Skin epidermis (tissue), 12 donors: ENCODE data around the gene UXS1.

Source experiments
- H3K27ac ChIP-seq, 21 experiments: fragments of 200-600 bp; sonication (generic) in 11 of 21; one replicate each; pipeline ENCODE4 v1.5.0; 2020; ENCODE audit warnings: mild to moderate bottlenecking in 3 of 21, inconsistent platforms in 2 of 21, moderate library complexity in 2 of 21
- H3K4me3 ChIP-seq, 7 experiments: fragments of 200-600 bp; sonication (generic) in 2 of 7; one replicate each; pipeline ENCODE4 v1.5.0; 2020; ENCODE audit warnings: inconsistent platforms in 2 of 7, mild to moderate bottlenecking in 2 of 7, moderate library complexity in 1 of 7

Gene UXS1

DNA sequence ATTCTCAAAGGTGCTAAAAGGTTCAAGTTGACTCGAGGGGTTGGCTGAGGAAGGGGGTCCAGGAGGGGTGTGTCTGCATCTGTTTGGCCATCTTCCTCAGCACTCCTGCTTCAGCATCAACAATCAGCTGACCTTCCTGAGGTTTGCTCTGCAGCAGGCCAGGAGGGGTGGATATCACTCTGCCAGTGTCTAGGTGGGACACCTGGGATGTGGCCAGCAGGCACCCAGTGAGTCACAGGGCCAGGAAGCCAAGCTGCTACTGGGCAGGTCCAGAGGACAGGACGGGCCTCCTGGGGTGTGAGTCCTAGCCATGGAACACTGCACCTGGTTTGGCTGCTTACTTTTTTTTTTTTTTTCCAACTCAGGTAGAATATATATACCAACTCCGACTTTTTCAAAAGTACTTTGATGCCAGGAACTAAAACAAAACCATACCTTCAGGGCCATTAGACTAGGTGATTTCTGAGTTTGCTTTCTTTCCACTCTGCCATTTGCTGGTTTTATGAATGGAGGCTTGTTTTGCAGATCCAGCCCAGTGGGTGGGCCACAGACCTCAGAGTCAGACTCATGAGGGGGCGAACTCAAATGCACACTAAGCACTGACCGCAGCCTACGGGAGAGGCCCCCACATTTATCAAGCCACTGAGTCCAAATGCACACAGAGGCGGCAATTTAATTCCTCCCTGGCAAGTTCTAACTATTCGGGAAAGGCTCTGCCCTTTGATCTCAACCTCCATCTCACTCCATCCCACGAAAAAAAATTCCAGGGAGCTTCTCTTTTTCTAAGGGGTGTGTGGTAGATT lies 76.0 kb downstream of the UXS1 start:
- Histone ChIP-seq H3K4me3 (no peak overlapping the region), H3K27ac (no peak overlapping the region)

DNA sequence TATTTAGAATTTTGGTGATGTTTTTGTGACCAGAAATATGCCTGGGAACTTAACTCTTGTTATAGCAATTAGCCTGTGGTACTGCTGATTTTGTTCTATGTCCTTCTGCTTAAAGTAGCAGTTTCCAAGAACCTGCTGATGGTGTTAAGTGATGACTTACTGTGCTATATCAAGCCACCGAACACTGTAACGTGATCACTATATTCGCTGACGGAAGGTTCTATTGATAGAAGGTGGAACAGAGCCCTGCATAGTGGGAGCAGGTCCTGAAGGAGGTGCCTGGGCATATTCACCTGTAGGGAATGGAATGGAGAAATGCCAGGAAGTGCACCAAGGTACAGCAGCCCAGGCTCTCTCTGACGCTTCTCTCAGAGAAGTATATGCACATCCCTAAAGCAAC lies 76.8 kb downstream of the UXS1 start:
- H3K4me3 ChIP-seq, result no peak overlapping the region
- no peak overlapping the region for H3K27ac ChIP-seq

DNA sequence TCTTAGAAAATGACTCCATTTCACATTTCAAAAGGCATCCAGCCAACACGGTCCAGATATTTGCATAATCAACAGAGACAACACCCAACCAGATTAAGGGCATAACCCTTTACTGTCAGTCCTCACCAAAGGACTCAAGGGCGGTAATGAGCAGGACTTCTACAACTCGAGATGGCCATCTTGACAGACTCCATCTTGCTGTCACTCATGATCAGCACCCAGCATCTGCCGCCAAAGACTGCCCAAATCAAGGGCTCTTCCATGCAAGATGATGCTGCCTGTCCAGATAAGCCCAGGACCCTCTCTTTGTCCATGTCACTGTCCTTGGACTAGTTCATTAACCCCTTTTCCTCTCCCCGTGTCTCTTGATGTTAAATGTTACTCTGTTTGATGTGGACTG lies 77.9 kb downstream of the UXS1 start:
- Histone ChIP-seq H3K4me3 (no peak overlapping the region), H3K27ac (no peak overlapping the region)

DNA sequence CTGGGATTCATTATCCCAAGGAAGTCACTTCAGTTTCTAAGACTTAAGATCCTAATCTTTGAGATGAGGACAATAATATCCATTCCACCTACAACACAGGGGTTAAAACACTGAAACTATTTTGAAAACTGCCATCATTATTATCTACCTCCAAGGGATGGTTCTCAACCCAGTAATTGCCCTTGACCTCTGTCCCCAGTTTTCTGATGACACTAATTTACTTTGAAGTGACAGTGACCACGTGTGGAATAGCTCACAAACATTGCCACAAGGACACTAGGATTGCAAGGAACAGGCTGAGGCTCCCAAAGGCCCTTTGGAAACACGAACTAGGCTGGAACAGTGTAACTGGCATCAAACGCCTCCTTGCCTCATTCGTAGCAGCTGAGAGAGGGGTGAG lies 78.4 kb downstream of the UXS1 start:
- H3K27ac ChIP-seq, result no peak overlapping the region

GRCh38 chr2:106115250-106115649 lies 78.9 kb downstream of the UXS1 start:
- no peak overlapping the region for H3K27ac ChIP-seq

More for the DNA sequence above, 78.4 kb downstream of the UXS1 start:
- H3K4me3 ChIP-seq, result no peak overlapping the region

DNA sequence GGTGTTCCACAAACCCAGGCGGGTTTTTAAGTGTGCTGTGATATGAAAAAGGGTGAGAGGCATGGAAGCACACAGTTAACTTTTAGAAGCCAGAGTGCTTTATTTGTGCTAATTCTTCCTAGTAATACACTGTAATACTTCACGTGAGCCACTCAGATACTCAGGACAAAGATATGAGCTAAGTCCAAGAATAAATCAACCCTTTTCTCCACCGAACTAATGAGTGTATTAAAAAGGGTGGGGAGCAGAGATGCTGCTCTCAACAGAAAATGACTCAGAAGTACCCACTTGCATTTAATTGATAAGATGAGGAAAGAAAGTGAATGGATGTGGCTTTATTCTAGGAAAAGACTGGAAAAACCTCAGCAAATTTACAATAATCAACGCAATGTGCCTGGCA lies 79.9 kb downstream of the UXS1 start:
- no peak overlapping the region for H3K27ac ChIP-seq

More at GRCh38 chr2:106115250-106115649, 78.9 kb downstream of the UXS1 start:
- H3K4me3 ChIP-seq, result no peak overlapping the region

DNA sequence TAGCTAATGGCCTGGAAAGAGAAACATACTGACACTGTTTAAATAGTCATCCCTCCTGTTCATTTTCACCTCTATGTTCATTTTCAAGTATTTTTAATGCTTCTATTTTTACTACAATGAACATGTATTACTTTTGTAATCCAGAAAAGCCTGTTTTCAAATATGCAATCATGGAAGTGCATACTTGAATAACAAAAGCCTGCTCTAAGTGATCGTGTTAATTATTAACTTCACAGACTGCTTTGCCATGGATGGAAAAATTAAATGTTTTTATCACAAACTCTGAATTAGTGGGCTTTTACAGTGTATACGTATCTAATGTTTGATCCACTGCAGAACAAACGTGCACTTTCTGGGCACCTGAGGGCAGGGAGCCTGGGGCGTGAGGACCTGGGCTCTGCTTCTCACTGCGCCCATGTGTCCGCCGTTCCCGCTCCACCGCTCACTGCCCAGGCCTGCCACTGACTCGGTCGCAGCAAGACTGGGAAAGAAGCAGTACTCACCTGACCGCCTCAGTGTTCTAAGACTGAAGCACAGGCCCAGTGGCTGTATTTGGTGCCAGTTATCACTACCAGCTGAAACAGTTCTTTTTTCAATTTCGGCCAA lies 80.6 kb downstream of the UXS1 start:
- H3K27ac ChIP-seq, result no peak overlapping the region
- H3K4me3 ChIP-seq, result no peak overlapping the region

More for the DNA sequence above, 79.9 kb downstream of the UXS1 start:
- H3K4me3 ChIP-seq, result no peak overlapping the region

- no peak overlapping the region for H3K27ac ChIP-seq
- H3K4me3 ChIP-seq, result no peak overlapping the region
These were observed 82.1 kb downstream of the UXS1 start for GRCh38 chr2:106111882-106112571.

DNA sequence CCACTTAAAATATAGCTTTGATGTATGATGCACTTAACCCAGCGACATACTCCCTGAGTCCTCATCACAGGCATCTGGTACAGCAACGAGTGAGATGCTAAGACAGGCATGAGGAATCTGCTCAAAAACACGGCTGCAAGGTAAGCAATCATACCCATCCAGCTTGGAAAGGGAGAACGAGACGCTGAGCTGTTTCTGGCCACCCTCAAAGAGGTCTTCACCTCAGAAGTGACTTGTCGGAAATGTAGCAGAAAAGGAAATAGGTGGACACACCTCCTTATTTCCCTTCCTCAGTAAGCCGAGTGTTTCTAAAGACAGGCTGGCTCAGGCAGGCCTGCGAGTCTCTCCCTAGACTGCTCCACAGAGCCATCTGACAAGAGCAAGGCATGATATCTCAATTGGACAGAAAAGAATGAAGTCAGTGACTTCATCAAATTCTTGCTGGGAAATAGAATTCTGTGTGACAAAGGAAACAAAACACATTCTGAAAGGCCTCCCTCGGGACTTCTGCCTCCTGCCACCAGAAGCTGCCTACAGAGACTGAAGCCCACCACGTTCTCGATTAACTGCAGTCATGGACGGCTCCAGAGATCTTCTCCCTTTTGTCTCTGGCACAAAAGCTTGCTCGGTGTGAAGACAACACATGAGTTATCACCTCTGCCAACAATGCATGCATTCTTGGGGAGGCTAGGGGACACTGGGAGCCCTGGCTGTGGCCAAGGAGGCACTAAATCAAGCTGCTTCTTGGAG lies 84.3 kb downstream of the UXS1 start:
- Histone ChIP-seq H3K27ac (no peak overlapping the region), H3K4me3 (no peak overlapping the region)

- no peak overlapping the region for H3K27ac ChIP-seq
These were observed 85.3 kb downstream of the UXS1 start for GRCh38 chr2:106108791-106109190.

GRCh38 chr2:106108351-106108750 lies 85.8 kb downstream of the UXS1 start:
- H3K27ac ChIP-seq, result no peak overlapping the region
- H3K4me3 ChIP-seq, result no peak overlapping the region

More at GRCh38 chr2:106108791-106109190, 85.3 kb downstream of the UXS1 start:
- no peak overlapping the region for H3K4me3 ChIP-seq

DNA sequence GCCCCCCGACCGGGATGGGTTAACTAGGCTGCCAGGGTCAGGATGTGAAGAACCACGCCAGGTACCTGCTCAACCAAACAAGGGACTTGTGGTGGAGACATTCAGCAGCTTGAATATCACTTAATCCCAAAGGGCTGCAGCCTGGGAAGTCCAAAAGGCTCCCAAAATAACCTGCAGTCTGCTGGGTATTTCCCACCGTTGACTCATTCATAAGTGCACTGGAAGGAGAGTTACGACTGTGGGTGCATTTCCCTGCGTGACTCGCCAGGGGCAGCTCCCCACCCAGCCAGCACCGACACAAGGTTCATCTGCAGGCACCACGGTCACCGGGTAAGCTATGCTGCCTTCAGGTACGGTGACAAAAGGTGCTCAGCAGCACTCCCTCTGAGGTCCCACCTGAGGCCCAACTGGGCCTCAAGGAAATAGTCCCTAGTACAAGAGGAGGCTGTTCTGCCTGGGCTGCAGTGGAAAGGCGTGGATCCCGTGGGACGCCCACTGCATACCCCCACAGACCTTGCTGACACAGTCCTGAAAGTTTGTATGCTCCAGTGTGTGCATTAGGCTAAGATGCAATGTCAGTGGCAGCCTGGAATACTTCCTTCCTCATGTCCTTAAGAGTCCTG lies 86.5 kb downstream of the UXS1 start:
- Histone ChIP-seq H3K4me3 (no peak overlapping the region), H3K27ac (no peak overlapping the region)

GRCh38 chr2:106106622-106107508 lies 87.2 kb downstream of the UXS1 start:
- no peak overlapping the region for H3K27ac ChIP-seq

DNA sequence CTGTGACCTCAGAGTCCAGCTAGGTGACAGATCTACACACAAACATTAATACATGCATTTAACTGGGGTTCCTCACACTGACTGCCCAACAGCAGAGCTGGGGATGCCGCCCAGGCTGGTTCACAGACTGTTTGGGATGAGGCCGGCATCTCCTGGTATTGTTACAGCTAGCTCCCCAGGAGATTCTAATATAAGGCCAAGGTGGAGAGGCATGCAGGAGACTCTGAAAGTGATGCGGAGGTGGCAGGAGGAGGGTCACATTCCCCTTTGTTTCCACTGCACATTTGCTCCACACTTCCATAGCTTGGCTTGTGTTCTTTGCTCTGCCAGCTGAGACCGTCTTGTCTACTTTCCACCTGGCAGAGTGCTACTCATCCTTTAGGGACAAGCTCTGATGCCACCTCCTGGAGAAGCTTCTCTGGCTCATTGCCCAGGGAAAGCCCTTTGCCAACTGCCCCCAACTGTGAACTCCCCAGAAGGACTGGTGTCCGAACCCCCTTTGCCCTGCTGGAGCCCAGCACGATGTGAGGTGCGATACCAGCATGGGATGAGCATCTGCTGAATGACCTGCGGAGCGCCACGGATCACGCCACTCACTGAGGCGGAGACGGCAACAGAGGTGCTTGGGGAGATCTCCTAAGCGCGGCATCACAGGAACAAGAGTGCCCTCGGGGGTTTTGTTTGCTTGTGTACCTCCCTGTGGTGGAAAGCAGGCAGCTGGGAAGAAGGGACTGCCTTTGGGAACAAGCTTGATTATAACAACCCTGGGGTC lies 88.8 kb downstream of the UXS1 start:
- no peak overlapping the region for H3K4me3 ChIP-seq
- no peak overlapping the region for H3K27ac ChIP-seq

More at GRCh38 chr2:106106622-106107508, 87.2 kb downstream of the UXS1 start:
- no peak overlapping the region for H3K4me3 ChIP-seq

DNA sequence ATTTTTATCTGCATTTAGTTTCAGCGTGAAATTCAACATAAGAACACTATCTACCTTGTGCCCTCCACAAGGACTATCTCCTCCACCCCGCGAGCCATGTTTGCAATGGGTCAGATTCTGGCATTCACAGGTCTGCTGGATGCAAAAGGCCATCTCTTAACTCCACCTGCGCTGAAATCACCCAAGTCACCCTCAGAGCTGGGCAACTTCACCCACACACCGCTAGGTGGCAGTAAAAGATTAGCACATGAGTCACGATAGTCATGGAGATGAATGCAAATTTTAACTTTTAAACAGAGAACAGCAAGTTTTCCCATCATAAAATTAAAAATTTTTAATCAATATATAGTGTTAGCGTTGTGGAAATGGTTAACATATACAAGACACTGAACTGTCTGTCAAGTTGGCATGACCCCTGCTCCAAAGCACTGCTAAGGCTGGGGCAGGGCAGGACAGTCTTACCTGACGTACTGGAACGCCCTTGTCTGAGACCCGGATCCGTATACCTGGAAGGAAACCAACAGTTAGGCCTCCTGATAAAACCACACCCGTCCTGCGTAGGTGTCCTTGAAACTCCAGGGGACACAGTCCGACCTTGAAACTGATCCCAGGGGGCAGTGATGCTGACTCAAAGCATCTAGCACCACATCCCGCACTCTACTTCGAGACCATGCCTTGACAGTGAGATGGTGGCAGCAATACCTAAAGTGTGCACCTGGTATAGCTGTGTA lies 89.6 kb downstream of the UXS1 start:
- no peak overlapping the region for H3K27ac ChIP-seq
- H3K4me3 ChIP-seq, result no peak overlapping the region

GRCh38 chr2:106099691-106100090 lies 94.4 kb downstream of the UXS1 start:
- no peak overlapping the region for H3K4me3 ChIP-seq

GRCh38 chr2:106098664-106099063 lies 95.4 kb downstream of the UXS1 start:
- no peak overlapping the region for H3K27ac ChIP-seq
- H3K4me3 ChIP-seq, result no peak overlapping the region

More at GRCh38 chr2:106099691-106100090, 94.4 kb downstream of the UXS1 start:
- H3K27ac ChIP-seq, result no peak overlapping the region
